Lower leg skin (tissue), 3 donors: ENCODE data around the gene TMC4.

Source experiments
- POLR2A ChIP-seq, 2 donors: fragments of 450-650 bp; IDR thresholded peaks; one replicate each; pipeline ENCODE4 v1.6.1; 2016 to 2017; ENCODE audit warnings: antibody characterized with exemption in 2 of 2, mild to moderate bottlenecking in 1 of 2, moderate library complexity in 1 of 2
- TF ChIP-seq, protein P1 (sequence below), 3 donors: fragments of 450-650 bp; IDR thresholded peaks; one replicate each; pipeline ENCODE4 v1.5.1; 2016; ENCODE audit warnings: antibody characterized with exemption in 3 of 3, mild to moderate bottlenecking in 3 of 3, moderate library complexity in 2 of 3

DNA sequence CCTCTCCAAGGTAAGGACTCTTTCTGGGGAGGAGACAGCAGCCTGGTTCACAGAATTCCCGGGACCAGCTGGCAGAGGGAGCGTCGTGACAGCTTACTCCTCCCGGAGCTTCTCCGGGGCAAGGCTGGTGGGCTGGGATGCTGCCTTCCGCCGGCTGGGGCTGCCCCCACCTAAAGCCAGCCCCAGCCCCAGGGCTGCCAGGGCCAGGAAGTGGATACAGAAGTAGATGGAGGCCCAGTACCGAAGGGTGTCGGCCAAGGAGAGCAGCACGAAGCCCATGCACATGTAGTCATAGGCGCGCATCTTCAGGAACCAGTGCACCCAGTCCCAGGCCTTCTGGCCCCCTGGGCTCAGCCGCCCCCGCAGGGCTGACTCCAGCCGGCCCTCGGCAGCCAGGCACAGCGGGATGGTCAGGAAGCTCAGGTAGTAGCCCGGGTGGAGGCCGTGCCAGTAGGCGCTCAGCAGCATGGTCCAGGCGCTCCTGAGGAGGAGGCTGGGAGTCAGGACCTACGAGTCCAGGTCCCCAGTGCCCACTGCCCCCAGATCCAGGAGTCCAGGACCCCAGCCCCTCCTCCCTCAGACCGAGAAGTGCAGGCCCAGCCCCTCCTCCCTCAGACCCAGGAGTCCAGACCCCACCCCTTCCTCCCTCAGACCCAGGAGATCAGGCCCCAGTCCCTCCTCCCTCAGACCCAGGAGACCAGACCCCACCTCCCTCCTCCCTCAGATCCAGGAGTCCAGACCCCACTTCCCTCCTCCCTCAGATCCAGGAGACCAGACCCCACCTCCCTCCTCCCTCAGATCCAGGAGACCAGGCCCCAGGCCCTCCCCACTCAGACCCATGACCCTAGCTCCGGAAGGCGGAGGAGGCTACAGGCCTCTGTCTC, 1.2 kb upstream of the TMC4 start:
- TF ChIP-seq, protein P1, sequence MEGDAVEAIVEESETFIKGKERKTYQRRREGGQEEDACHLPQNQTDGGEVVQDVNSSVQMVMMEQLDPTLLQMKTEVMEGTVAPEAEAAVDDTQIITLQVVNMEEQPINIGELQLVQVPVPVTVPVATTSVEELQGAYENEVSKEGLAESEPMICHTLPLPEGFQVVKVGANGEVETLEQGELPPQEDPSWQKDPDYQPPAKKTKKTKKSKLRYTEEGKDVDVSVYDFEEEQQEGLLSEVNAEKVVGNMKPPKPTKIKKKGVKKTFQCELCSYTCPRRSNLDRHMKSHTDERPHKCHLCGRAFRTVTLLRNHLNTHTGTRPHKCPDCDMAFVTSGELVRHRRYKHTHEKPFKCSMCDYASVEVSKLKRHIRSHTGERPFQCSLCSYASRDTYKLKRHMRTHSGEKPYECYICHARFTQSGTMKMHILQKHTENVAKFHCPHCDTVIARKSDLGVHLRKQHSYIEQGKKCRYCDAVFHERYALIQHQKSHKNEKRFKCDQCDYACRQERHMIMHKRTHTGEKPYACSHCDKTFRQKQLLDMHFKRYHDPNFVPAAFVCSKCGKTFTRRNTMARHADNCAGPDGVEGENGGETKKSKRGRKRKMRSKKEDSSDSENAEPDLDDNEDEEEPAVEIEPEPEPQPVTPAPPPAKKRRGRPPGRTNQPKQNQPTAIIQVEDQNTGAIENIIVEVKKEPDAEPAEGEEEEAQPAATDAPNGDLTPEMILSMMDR (IDR thresholded peaks at IDR 0.05) = no peak
- TF ChIP-seq POLR2A (IDR thresholded peaks at IDR 0.05) = no peak
